KOPT-K1 (cell line): ENCODE results near the gene NRXN3.

ENCODE experiments used
- H3K27ac ChIP-seq: fragments of 200-600 bp; sonication (generic); 2 replicates; pipeline ENCODE4 v1.5.1; 2016; ENCODE audit warnings: antibody characterized with exemption, mild to moderate bottlenecking, low read depth, low read length; ENCODE audit not compliant: poor library complexity, severe bottlenecking
- H3K36me3 ChIP-seq: fragments of 200-600 bp; sonication (generic); 2 replicates; pipeline ENCODE4 v1.5.1; 2017; ENCODE audit warnings: antibody characterized with exemption, mild to moderate bottlenecking, low read length, moderate library complexity; ENCODE audit not compliant: insufficient read depth
- H3K9me3 ChIP-seq: fragments of 200-600 bp; sonication (generic); 2 replicates; pipeline ENCODE4 v1.5.1; 2017; ENCODE audit warnings: antibody characterized with exemption, low read length, mild to moderate bottlenecking; ENCODE audit not compliant: insufficient read depth, poor library complexity, severe bottlenecking

Gene NRXN3

GRCh38 chr14:79464468-79464867, 1294.3 kb downstream of the NRXN3 start:
- Histone ChIP-seq H3K27ac (no peak overlapping the region), H3K9me3 (no peaks in the 10 kb centered on the region), H3K36me3 (no peaks in the 10 kb centered on the region)

GRCh38 chr14:79465651-79466050, 1295.5 kb downstream of the NRXN3 start:
- no peak overlapping the region for H3K27ac ChIP-seq
- H3K36me3 ChIP-seq, result no peaks in the 10 kb centered on the region
- H3K9me3 ChIP-seq, result no peaks in the 10 kb centered on the region

- Histone ChIP-seq H3K36me3 (no peaks in the 10 kb centered on the region), H3K27ac (no peak overlapping the region), H3K9me3 (no peaks in the 10 kb centered on the region)
These were observed 1296.9 kb downstream of the NRXN3 start for GRCh38 chr14:79466938-79467527.

- Histone ChIP-seq H3K9me3 (no peaks in the 10 kb centered on the region), H3K36me3 (no peaks in the 10 kb centered on the region), H3K27ac (no peak overlapping the region)
These were observed 1297.7 kb downstream of the NRXN3 start for GRCh38 chr14:79467835-79468234.

- H3K36me3 ChIP-seq, result no peaks in the 10 kb centered on the region
- no peaks in the 10 kb centered on the region for H3K9me3 ChIP-seq
- H3K27ac ChIP-seq, result no peak overlapping the region
These were observed 1298.3 kb downstream of the NRXN3 start for GRCh38 chr14:79468486-79468885.

GRCh38 chr14:79473651-79474050, 1303.5 kb downstream of the NRXN3 start:
- no peaks in the 10 kb centered on the region for H3K9me3 ChIP-seq
- no peak overlapping the region for H3K27ac ChIP-seq
- H3K36me3 ChIP-seq, result no peaks in the 10 kb centered on the region

GRCh38 chr14:79475887-79476532, 1305.8 kb downstream of the NRXN3 start:
- no peak overlapping the region for H3K27ac ChIP-seq
- no peaks in the 10 kb centered on the region for H3K36me3 ChIP-seq
- no peaks in the 10 kb centered on the region for H3K9me3 ChIP-seq

GRCh38 chr14:79476552-79476951, 1306.4 kb downstream of the NRXN3 start:
- H3K27ac ChIP-seq, result no peak overlapping the region
- no peaks in the 10 kb centered on the region for H3K36me3 ChIP-seq
- no peaks in the 10 kb centered on the region for H3K9me3 ChIP-seq

GRCh38 chr14:79480212-79480611, 1310.0 kb downstream of the NRXN3 start:
- Histone ChIP-seq H3K9me3 (no peaks in the 10 kb centered on the region), H3K27ac (no peak overlapping the region), H3K36me3 (no peaks in the 10 kb centered on the region)

- Histone ChIP-seq H3K27ac (no peak overlapping the region), H3K36me3 (no peaks in the 10 kb centered on the region), H3K9me3 (no peaks in the 10 kb centered on the region)
These were observed 1312.7 kb downstream of the NRXN3 start for GRCh38 chr14:79482825-79483224.

GRCh38 chr14:79483477-79484388, 1313.6 kb downstream of the NRXN3 start:
- H3K36me3 ChIP-seq, result no peaks in the 10 kb centered on the region
- no peaks in the 10 kb centered on the region for H3K9me3 ChIP-seq
- H3K27ac ChIP-seq, result no peak overlapping the region

- no peaks in the 10 kb centered on the region for H3K9me3 ChIP-seq
- no peaks in the 10 kb centered on the region for H3K36me3 ChIP-seq
- no peak overlapping the region for H3K27ac ChIP-seq
These were observed 1317.5 kb downstream of the NRXN3 start for GRCh38 chr14:79487632-79488031.

- H3K27ac ChIP-seq, result no peak overlapping the region
- H3K36me3 ChIP-seq, result no peaks in the 10 kb centered on the region
- no peaks in the 10 kb centered on the region for H3K9me3 ChIP-seq
These were observed 1321.0 kb downstream of the NRXN3 start for GRCh38 chr14:79491161-79491560.

- H3K36me3 ChIP-seq, result no peaks in the 10 kb centered on the region
- no peak overlapping the region for H3K27ac ChIP-seq
- no peaks in the 10 kb centered on the region for H3K9me3 ChIP-seq
These were observed 1323.0 kb downstream of the NRXN3 start for GRCh38 chr14:79493081-79493645.

GRCh38 chr14:79496701-79497100, 1326.5 kb downstream of the NRXN3 start:
- no peaks in the 10 kb centered on the region for H3K36me3 ChIP-seq
- H3K27ac ChIP-seq, result no peak overlapping the region
- H3K9me3 ChIP-seq, result no peaks in the 10 kb centered on the region
